ENCODE data around the gene LSM7.

The LSM7 gene

DNA sequence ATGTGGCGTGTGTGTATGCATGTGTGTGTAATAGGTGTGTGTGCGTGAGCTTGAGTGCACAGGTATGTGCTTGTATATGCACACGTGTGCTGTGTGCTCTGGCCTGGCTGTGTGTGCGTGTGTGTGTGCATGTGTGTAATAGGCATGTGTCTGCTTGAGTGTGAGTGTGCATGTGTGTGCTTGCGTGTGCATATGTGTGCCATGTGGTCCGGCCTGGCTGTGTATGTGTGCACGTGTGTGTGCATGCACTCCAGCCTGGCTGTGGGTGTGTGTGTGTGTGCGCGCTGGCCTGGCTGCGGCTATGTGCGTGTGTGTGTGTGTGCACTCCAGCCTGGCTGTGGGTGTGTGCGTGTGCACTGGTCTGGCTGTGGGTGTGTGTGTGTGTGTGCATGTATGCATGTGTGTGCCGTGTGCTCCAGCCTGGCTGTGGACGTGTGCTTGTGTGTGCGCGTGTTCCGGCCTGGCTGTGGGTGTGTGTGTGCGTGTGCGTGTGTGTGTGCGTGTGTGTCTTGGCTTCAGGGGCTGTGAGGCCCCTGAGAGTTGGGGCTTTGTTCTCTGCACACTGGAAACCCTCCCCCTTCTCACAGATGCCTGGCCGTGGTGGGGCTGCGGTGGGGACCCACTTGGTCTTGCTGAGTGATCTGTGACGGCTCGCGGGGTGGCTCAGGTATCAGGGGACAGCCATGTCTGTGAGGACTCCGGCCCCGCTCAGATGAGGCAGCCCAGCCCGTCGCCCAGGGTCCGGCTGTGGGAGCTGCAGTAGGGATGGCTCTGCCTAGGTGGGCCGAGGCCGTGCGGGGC, 8.3 kb upstream of the LSM7 start:
- no peak overlapping the region for H3K23ac ChIP-seq (ENCODE audit: low read length)
- no peak overlapping the region for H3K56ac ChIP-seq (ENCODE audit: low read length)
- H3K27me3 ChIP-seq (ENCODE audit: insufficient read depth, low read length, poor library complexity), result no peaks in the 10 kb centered on the region
- no peak overlapping the region for H3K4me3 ChIP-seq (ENCODE audit: low read length)
- no peak overlapping the region for H2AK5ac ChIP-seq (ENCODE audit: low read length)
- no peak overlapping the region for H3K4ac ChIP-seq (ENCODE audit: low read depth, low read length)
- H3K27ac ChIP-seq (ENCODE audit: low read depth, low read length), result no peak overlapping the region
- H3K79me2 ChIP-seq (ENCODE audit: control insufficient read depth, insufficient read depth, low read length), result peaks cover 17% of the 10 kb centered on the region
- H3K18ac ChIP-seq (ENCODE audit: low read length), result no peak overlapping the region
- no peak overlapping the region for H2BK120ac ChIP-seq (ENCODE audit: low read depth, low read length)
- no peak overlapping the region for H4K5ac ChIP-seq (ENCODE audit: low read length)
- no CpG with 5 or more reads among the region's 33 CpGs for WGBS (ENCODE audit: extremely low coverage, insufficient coverage, low lambda C conversion rate)
- no peak overlapping the region for H4K8ac ChIP-seq (ENCODE audit: low read depth, low read length)
- no peak for DNase-seq
- H3K79me1 ChIP-seq (ENCODE audit: low read length), result peaks cover 19% of the 10 kb centered on the region
- H3K4me2 ChIP-seq (ENCODE audit: low read length), result no peak overlapping the region
- no peaks in the 10 kb centered on the region for H3K4me1 ChIP-seq (ENCODE audit: control insufficient read depth, low read depth, low read length)
- no peak overlapping the region for H2BK15ac ChIP-seq (replicated peaks; ENCODE audit: low read depth)
- H3K36me3 ChIP-seq (ENCODE audit: control insufficient read depth, insufficient read depth, low read length), result no peaks in the 10 kb centered on the region
- no peak overlapping the region for H3K9ac ChIP-seq (ENCODE audit: low read length)
- H2BK5ac ChIP-seq (ENCODE audit: low read length), result no peak overlapping the region

DNA sequence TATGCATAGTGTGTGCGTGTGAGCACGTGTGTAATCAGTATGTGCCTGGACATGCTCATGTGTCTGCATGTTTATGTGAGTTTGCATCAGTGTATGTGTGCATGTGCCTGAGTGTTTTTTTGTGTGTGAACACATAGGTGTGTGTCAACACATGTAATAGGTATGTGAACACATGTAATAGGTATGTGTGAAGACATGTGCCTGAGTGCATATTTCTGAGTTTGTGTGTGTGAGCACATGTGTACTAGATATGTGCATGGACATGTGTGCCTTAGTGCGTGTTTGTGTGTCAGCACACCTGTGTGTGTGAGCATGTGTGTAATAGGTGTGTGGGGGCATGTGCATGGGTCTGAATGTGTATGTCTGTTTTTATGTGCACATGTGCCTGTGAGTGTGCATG, 7.5 kb upstream of the LSM7 start:
- H3K79me2 ChIP-seq (ENCODE audit: control insufficient read depth, insufficient read depth, low read length), result peaks cover 25% of the 10 kb centered on the region
- no peak overlapping the region for H2BK120ac ChIP-seq (ENCODE audit: low read depth, low read length)
- no CpG with 5 or more reads among the region's 3 CpGs for WGBS (ENCODE audit: extremely low coverage, insufficient coverage, low lambda C conversion rate)
- no peak overlapping the region for H4K8ac ChIP-seq (ENCODE audit: low read depth, low read length)
- no peaks in the 10 kb centered on the region for H3K4me1 ChIP-seq (ENCODE audit: control insufficient read depth, low read depth, low read length)
- no peak overlapping the region for H2AK5ac ChIP-seq (ENCODE audit: low read length)
- H3K4me2 ChIP-seq (ENCODE audit: low read length), result no peak overlapping the region
- H3K4ac ChIP-seq (ENCODE audit: low read depth, low read length), result no peak overlapping the region
- H2BK5ac ChIP-seq (ENCODE audit: low read length), result no peak overlapping the region
- H3K9ac ChIP-seq (ENCODE audit: low read length), result no peak overlapping the region
- no peaks in the 10 kb centered on the region for H3K27me3 ChIP-seq (ENCODE audit: insufficient read depth, low read length, poor library complexity)
- no peak overlapping the region for H3K56ac ChIP-seq (ENCODE audit: low read length)
- no peak overlapping the region for H3K18ac ChIP-seq (ENCODE audit: low read length)
- H3K4me3 ChIP-seq (ENCODE audit: low read length), result no peak overlapping the region
- no peak overlapping the region for H3K27ac ChIP-seq (ENCODE audit: low read depth, low read length)
- no peaks in the 10 kb centered on the region for H3K36me3 ChIP-seq (ENCODE audit: control insufficient read depth, insufficient read depth, low read length)
- H3K23ac ChIP-seq (ENCODE audit: low read length), result no peak overlapping the region
- DNase-seq, result no peak
- no peak overlapping the region for H4K5ac ChIP-seq (ENCODE audit: low read length)
- no peak overlapping the region for H2BK15ac ChIP-seq (replicated peaks; ENCODE audit: low read depth)
- H3K79me1 ChIP-seq (ENCODE audit: low read length), result peaks cover 23% of the 10 kb centered on the region

DNA sequence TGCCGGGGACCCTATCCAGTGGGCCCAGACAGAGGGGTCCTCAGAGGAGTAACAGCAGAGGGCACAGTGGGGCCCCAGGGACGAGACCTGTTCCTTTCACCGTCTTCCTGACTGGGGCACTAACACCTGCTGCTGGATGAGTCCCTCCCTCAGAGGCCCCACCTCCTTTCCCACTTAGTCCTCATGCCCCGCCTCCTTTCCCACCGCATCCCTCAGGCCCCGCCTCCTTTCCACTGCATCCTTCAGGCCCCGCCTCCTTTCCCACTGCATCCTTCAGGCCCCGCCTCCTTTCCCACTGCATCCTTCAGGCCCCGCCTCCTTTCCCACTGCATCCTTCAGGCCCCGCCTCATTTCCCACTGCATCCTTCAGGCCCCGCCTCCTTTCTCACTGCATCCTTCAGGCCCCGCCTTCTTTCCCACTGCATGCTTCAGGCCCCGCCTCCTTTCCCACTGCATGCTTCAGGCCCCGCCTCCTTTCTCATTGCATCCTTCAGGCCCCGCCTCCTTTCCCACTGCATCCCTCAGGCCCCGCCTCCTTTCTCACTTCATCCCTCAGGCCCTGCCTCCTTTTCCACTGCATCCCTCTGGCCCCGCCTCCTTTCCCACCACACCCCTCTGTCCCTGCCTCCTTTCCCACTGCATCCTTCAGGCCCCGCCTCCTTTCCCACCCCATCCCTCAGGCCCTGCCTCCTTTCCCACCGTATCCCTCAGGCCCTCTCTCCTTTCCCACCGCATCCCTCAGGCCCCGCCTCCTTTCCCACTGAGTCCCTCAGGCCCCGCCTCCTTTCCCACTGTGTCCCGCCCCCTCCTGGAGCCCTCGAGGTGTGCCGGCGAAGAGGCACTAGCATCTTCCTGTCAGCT, 6.8 kb upstream of the LSM7 start:
- Histone ChIP-seq H3K56ac (ENCODE audit: low read length) (no peak overlapping the region), H3K23ac (ENCODE audit: low read length) (no peak overlapping the region), H3K4me2 (ENCODE audit: low read length) (no peak overlapping the region), H3K79me2 (ENCODE audit: control insufficient read depth, insufficient read depth, low read length) (peaks cover 31% of the 10 kb centered on the region), H3K36me3 (ENCODE audit: control insufficient read depth, insufficient read depth, low read length) (no peaks in the 10 kb centered on the region), H3K79me1 (ENCODE audit: low read length) (peaks cover 25% of the 10 kb centered on the region), H4K8ac (ENCODE audit: low read depth, low read length) (no peak overlapping the region), H3K27ac (ENCODE audit: low read depth, low read length) (no peak overlapping the region), H2BK120ac (ENCODE audit: low read depth, low read length) (no peak overlapping the region), H2AK5ac (ENCODE audit: low read length) (no peak overlapping the region), H2BK15ac (replicated peaks; ENCODE audit: low read depth) (no peak overlapping the region), H3K4me1 (ENCODE audit: control insufficient read depth, low read depth, low read length) (no peaks in the 10 kb centered on the region), H3K9ac (ENCODE audit: low read length) (no peak overlapping the region), H2BK5ac (ENCODE audit: low read length) (no peak overlapping the region), H3K4me3 (ENCODE audit: low read length) (no peak overlapping the region), H3K18ac (ENCODE audit: low read length) (no peak overlapping the region), H4K5ac (ENCODE audit: low read length) (no peak overlapping the region), H3K27me3 (ENCODE audit: insufficient read depth, low read length, poor library complexity) (no peaks in the 10 kb centered on the region), H3K4ac (ENCODE audit: low read depth, low read length) (no peak overlapping the region)
- DNase-seq, result peak; percentile 38
- WGBS (ENCODE audit: extremely low coverage, insufficient coverage, low lambda C conversion rate), result no CpG with 5 or more reads among the region's 26 CpGs

DNA sequence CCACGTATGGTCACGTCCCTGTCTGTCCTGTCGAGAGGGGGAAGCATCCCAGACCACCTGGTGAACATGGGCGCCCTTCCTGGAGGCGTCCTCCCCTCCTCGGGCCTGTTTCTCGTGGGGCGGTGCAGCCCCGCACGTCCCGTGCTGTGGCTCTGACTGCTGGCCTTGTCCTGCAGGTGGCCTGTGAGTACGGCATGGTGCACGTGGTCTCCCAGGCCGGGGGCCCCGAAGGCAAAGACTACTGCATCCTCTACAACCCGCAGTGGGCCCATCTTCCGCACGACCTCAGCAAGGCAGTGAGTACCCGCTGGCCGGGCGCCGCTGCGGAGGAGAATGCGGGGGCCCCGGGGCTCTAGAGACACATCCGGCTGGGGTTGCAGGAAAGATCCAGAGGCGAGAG, 6.0 kb upstream of the LSM7 start:
- H3K18ac ChIP-seq (ENCODE audit: low read length), result no peak overlapping the region
- H2BK120ac ChIP-seq (ENCODE audit: low read depth, low read length), result no peak overlapping the region

DNA sequence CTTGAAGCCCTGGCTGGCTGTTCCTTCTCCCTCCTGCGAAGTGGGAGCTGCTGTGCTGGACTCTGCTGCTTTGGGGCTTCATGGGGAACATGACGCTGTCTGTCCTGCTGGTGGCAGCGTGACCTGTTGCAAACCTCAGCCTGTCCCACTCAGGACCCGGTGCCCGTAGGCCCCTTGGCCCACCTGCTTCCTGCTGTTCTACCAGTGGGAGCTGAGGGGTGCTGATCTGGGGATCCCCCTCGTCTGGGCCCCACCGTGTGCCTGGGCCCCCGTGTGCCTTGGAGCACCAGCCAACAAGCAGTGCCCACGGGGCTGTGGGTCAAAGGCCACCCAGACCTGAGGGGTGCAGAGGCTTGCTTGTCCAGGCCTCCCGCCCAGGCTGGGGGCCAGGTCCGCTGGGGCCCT, 5.4 kb upstream of the LSM7 start:
- no peak overlapping the region for H2BK15ac ChIP-seq (replicated peaks; ENCODE audit: low read depth)
- H2BK5ac ChIP-seq (ENCODE audit: low read length), result no peak overlapping the region
- H3K27ac ChIP-seq (ENCODE audit: low read depth, low read length), result no peak overlapping the region
- H3K79me2 ChIP-seq (ENCODE audit: control insufficient read depth, insufficient read depth, low read length), result peaks cover 40% of the 10 kb centered on the region
- no peak overlapping the region for H4K8ac ChIP-seq (ENCODE audit: low read depth, low read length)
- H3K27me3 ChIP-seq (ENCODE audit: insufficient read depth, low read length, poor library complexity), result no peaks in the 10 kb centered on the region
- H3K4me2 ChIP-seq (ENCODE audit: low read length), result no peak overlapping the region
- H2AK5ac ChIP-seq (ENCODE audit: low read length), result no peak overlapping the region
- H2BK120ac ChIP-seq (ENCODE audit: low read depth, low read length), result no peak overlapping the region
- peaks cover 2% of the 10 kb centered on the region for H3K4me1 ChIP-seq (ENCODE audit: control insufficient read depth, low read depth, low read length)
- no peaks in the 10 kb centered on the region for H3K36me3 ChIP-seq (ENCODE audit: control insufficient read depth, insufficient read depth, low read length)
- no peak overlapping the region for H3K23ac ChIP-seq (ENCODE audit: low read length)
- no peak overlapping the region for H3K18ac ChIP-seq (ENCODE audit: low read length)
- H3K79me1 ChIP-seq (ENCODE audit: low read length), result peaks cover 34% of the 10 kb centered on the region
- no peak overlapping the region for H4K5ac ChIP-seq (ENCODE audit: low read length)
- no peak overlapping the region for H3K4me3 ChIP-seq (ENCODE audit: low read length)
- no peak overlapping the region for H3K9ac ChIP-seq (ENCODE audit: low read length)
- WGBS (ENCODE audit: extremely low coverage, insufficient coverage, low lambda C conversion rate), result no CpG with 5 or more reads among the region's 11 CpGs
- peak; percentile 37 for DNase-seq
- H3K4ac ChIP-seq (ENCODE audit: low read depth, low read length), result no peak overlapping the region
- no peak overlapping the region for H3K56ac ChIP-seq (ENCODE audit: low read length)

More for the DNA sequence above, 6.0 kb upstream of the LSM7 start:
- Histone ChIP-seq H4K5ac (ENCODE audit: low read length) (no peak overlapping the region), H3K79me1 (ENCODE audit: low read length) (peaks cover 28% of the 10 kb centered on the region), H3K36me3 (ENCODE audit: control insufficient read depth, insufficient read depth, low read length) (no peaks in the 10 kb centered on the region), H3K27me3 (ENCODE audit: insufficient read depth, low read length, poor library complexity) (no peaks in the 10 kb centered on the region), H3K9ac (ENCODE audit: low read length) (no peak overlapping the region), H3K4me3 (ENCODE audit: low read length) (no peak overlapping the region), H3K27ac (ENCODE audit: low read depth, low read length) (no peak overlapping the region), H3K4me1 (ENCODE audit: control insufficient read depth, low read depth, low read length) (peaks cover 2% of the 10 kb centered on the region), H3K79me2 (ENCODE audit: control insufficient read depth, insufficient read depth, low read length) (peaks cover 33% of the 10 kb centered on the region), H2BK5ac (ENCODE audit: low read length) (no peak overlapping the region), H3K23ac (ENCODE audit: low read length) (no peak overlapping the region), H3K4me2 (ENCODE audit: low read length) (no peak overlapping the region), H3K56ac (ENCODE audit: low read length) (no peak overlapping the region), H3K4ac (ENCODE audit: low read depth, low read length) (no peak overlapping the region), H4K8ac (ENCODE audit: low read depth, low read length) (no peak overlapping the region), H2BK15ac (replicated peaks; ENCODE audit: low read depth) (no peak overlapping the region), H2AK5ac (ENCODE audit: low read length) (no peak overlapping the region)
- WGBS (ENCODE audit: extremely low coverage, insufficient coverage, low lambda C conversion rate), result no CpG with 5 or more reads among the region's 27 CpGs
- no peak for DNase-seq

Measured in mesendoderm (in vitro differentiated cells).